Mononuclear cell (primary cell): ENCODE results near the gene ACTN4. TPM values are rescaled to one million over a fixed set of nuclear protein-coding genes. Genes with fewer than 3 reads are reported as not detected.
"Not testable (repeated sequence)": the region's sequence is repeated elsewhere in the genome, so short reads cannot be mapped to it uniquely, and the experiment has no call there.

Experiments
- H3K27me3 ChIP-seq: 2 replicates; pipeline ENCODE4 v1.6.0; 2011; ENCODE audit warnings: low read length, control low read depth; ENCODE audit not compliant: insufficient read depth
- H3K4me1 ChIP-seq: 2 replicates; pipeline ENCODE4 v1.5.1; 2011; ENCODE audit warnings: mild to moderate bottlenecking, low read length, control low read depth; ENCODE audit not compliant: insufficient read depth
- H3K4me3 ChIP-seq: 2 replicates; pipeline ENCODE4 v1.5.1; 2011; ENCODE audit warnings: mild to moderate bottlenecking, low read length, moderate library complexity
- H3K9me3 ChIP-seq: 2 replicates; pipeline ENCODE4 v1.5.1; 2011; ENCODE audit warnings: low read depth, mild to moderate bottlenecking, control low read depth, low read length
- total RNA-seq: library from RNA; depleted of rRNA; stranded (reverse); fragments of >200 nt; gene quantifications from one replicate; pipeline ENCODE4 v1.2.3, GENCODE V29; 2012

ACTN4 gene
- total RNA-seq, 1 donor, result 59.0 TPM

GRCh38 chr19:38740932-38741331 is 93.5 kb downstream of the ACTN4 start:
- H3K4me1 ChIP-seq, result peaks cover 18% of the 10 kb centered on the region
- no peaks in the 10 kb centered on the region for H3K9me3 ChIP-seq
- no peaks in the 10 kb centered on the region for H3K27me3 ChIP-seq
- H3K4me3 ChIP-seq, result no peak overlapping the region

GRCh38 chr19:38741670-38742069 is 94.2 kb downstream of the ACTN4 start:
- H3K4me1 ChIP-seq, result peaks cover 15% of the 10 kb centered on the region
- H3K9me3 ChIP-seq, result no peaks in the 10 kb centered on the region
- no peak overlapping the region for H3K4me3 ChIP-seq
- H3K27me3 ChIP-seq, result no peaks in the 10 kb centered on the region

GRCh38 chr19:38742296-38742695 is 94.8 kb downstream of the ACTN4 start:
- Histone ChIP-seq H3K4me1 (peaks cover 14% of the 10 kb centered on the region), H3K9me3 (no peaks in the 10 kb centered on the region), H3K27me3 (no peaks in the 10 kb centered on the region), H3K4me3 (no peak overlapping the region)

- Histone ChIP-seq H3K27me3 (no peaks in the 10 kb centered on the region), H3K4me3 (no peak overlapping the region), H3K4me1 (peaks cover 9% of the 10 kb centered on the region), H3K9me3 (no peaks in the 10 kb centered on the region)
These were observed 95.5 kb downstream of the ACTN4 start for GRCh38 chr19:38742906-38743305.

GRCh38 chr19:38743394-38744297 is 96.2 kb downstream of the ACTN4 start:
- peaks cover 9% of the 10 kb centered on the region for H3K4me1 ChIP-seq
- H3K9me3 ChIP-seq, result no peaks in the 10 kb centered on the region
- no peak overlapping the region for H3K4me3 ChIP-seq
- no peaks in the 10 kb centered on the region for H3K27me3 ChIP-seq

- Histone ChIP-seq H3K27me3 (no peaks in the 10 kb centered on the region), H3K4me3 (no peak within 1 kb of the TSS), H3K9me3 (no peaks in the 10 kb centered on the region), H3K4me1 (peaks cover 9% of the 10 kb centered on the region)
These were observed 96.8 kb downstream of the ACTN4 start, which contains the start of gene CAPN12 for GRCh38 chr19:38744298-38744681. Gene CAPN12, minus strand, starts transcription at chr19:38744474. Its CDS starts 309 bp downstream, at chr19:38744165.

- H3K4me1 ChIP-seq, result peaks cover 3% of the 10 kb centered on the region
- H3K4me3 ChIP-seq, result no peak overlapping the region
- H3K27me3 ChIP-seq, result no peaks in the 10 kb centered on the region
- no peaks in the 10 kb centered on the region for H3K9me3 ChIP-seq
These were observed 97.4 kb downstream of the ACTN4 start for GRCh38 chr19:38744874-38745273.

GRCh38 chr19:38745316-38745715 is 97.9 kb downstream of the ACTN4 start:
- H3K9me3 ChIP-seq, result no peaks in the 10 kb centered on the region
- H3K4me3 ChIP-seq, result no peak overlapping the region

GRCh38 chr19:38753783-38754182 is 106.3 kb downstream of the ACTN4 start:
- H3K4me1 ChIP-seq, H3K9me3 ChIP-seq: not testable (repeated sequence)

More at GRCh38 chr19:38745316-38745715, 97.9 kb downstream of the ACTN4 start:
- Histone ChIP-seq H3K4me1 (no peaks in the 10 kb centered on the region), H3K27me3 (no peaks in the 10 kb centered on the region)

GRCh38 chr19:38754196-38754595 is 106.7 kb downstream of the ACTN4 start:
- H3K27me3 ChIP-seq, H3K9me3 ChIP-seq, H3K4me1 ChIP-seq, H3K4me3 ChIP-seq: not testable (repeated sequence)

More at GRCh38 chr19:38753783-38754182, 106.3 kb downstream of the ACTN4 start:
- not testable (repeated sequence) for H3K27me3 ChIP-seq, H3K4me3 ChIP-seq

- Histone ChIP-seq H3K27me3 (no peaks in the 10 kb centered on the region), H3K9me3 (no peaks in the 10 kb centered on the region), H3K4me1 (peaks cover 11% of the 10 kb centered on the region), H3K4me3 (no peak overlapping the region)
These were observed 112.1 kb downstream of the ACTN4 start for GRCh38 chr19:38759590-38760003.

- H3K4me3 ChIP-seq, H3K27me3 ChIP-seq, H3K9me3 ChIP-seq: not testable (repeated sequence)
- peaks cover 11% of the 10 kb centered on the region for H3K4me1 ChIP-seq
These were observed 113.5 kb downstream of the ACTN4 start for GRCh38 chr19:38760805-38761517.

- H3K4me3 ChIP-seq, H3K27me3 ChIP-seq, H3K9me3 ChIP-seq: not testable (repeated sequence)
- peaks cover 11% of the 10 kb centered on the region for H3K4me1 ChIP-seq
These were observed 114.5 kb downstream of the ACTN4 start for GRCh38 chr19:38761884-38762389.

GRCh38 chr19:38763795-38764220 is 116.4 kb downstream of the ACTN4 start:
- Histone ChIP-seq H3K4me3 (no peak overlapping the region), H3K9me3 (no peaks in the 10 kb centered on the region), H3K4me1 (peaks cover 11% of the 10 kb centered on the region), H3K27me3 (no peaks in the 10 kb centered on the region)

GRCh38 chr19:38765214-38765613 is 117.8 kb downstream of the ACTN4 start:
- no peaks in the 10 kb centered on the region for H3K27me3 ChIP-seq
- no peak overlapping the region for H3K4me3 ChIP-seq
- peaks cover 12% of the 10 kb centered on the region for H3K4me1 ChIP-seq
- H3K9me3 ChIP-seq, result no peaks in the 10 kb centered on the region
